Osteoblast (primary cell): ENCODE data around the gene NDUFS1. TPM values are rescaled to one million over a fixed set of nuclear protein-coding genes. Genes with fewer than 3 reads are reported as not detected.

ENCODE experiments used
- DNase-seq: peaks from one replicate; pipeline ENCODE4 v3.0.0; 2011; ENCODE audit warnings: low spot score, mixed read lengths; ENCODE audit not compliant: insufficient read length; ENCODE audit errors: missing footprints
- H2AFZ ChIP-seq: 2 replicates; pipeline ENCODE4 v1.6.0; 2011; ENCODE audit warnings: mild to moderate bottlenecking, low read length
- H3K27ac ChIP-seq: 2 replicates; pipeline ENCODE4 v1.5.1; 2011; ENCODE audit warnings: mild to moderate bottlenecking, low read depth, low read length, moderate library complexity
- H3K27me3 ChIP-seq: 2 replicates; pipeline ENCODE4 v1.6.0; 2012; ENCODE audit warnings: mild to moderate bottlenecking, control low read depth, inconsistent platforms, low read length, moderate library complexity; ENCODE audit not compliant: insufficient read depth
- H3K36me3 ChIP-seq: 2 replicates; pipeline ENCODE4 v1.5.1; 2011; ENCODE audit warnings: mild to moderate bottlenecking, low read length, control low read depth, moderate library complexity; ENCODE audit not compliant: insufficient read depth
- H3K4me1 ChIP-seq: 2 replicates; pipeline ENCODE4 v1.5.1; 2011; ENCODE audit warnings: mild to moderate bottlenecking, low read length, control low read depth, moderate library complexity; ENCODE audit not compliant: insufficient read depth
- H3K4me2 ChIP-seq: 2 replicates; pipeline ENCODE4 v1.6.0; 2011; ENCODE audit warnings: mild to moderate bottlenecking, low read length; ENCODE audit not compliant: insufficient read depth
- H3K4me3 ChIP-seq: fragments of 200-600 bp; sonication (generic); 3 replicates; pipeline ENCODE4 v1.5.1; 2012; ENCODE audit warnings: mild to moderate bottlenecking, low read length, inconsistent platforms; ENCODE audit not compliant: insufficient read depth
- H3K79me2 ChIP-seq: 2 replicates; pipeline ENCODE4 v1.6.0; 2012; ENCODE audit warnings: mild to moderate bottlenecking, low read length, control low read depth, inconsistent platforms; ENCODE audit not compliant: insufficient read depth
- H3K9me3 ChIP-seq: 2 replicates; pipeline ENCODE4 v1.5.1; 2011; ENCODE audit warnings: low read depth, low read length, control low read depth
- H4K20me1 ChIP-seq: 2 replicates; pipeline ENCODE4 v1.6.0; 2012; ENCODE audit warnings: mild to moderate bottlenecking, low read length, control low read depth; ENCODE audit not compliant: insufficient read depth
- CTCF ChIP-seq: IDR thresholded peaks from 2 replicates; pipeline ENCODE4 v1.5.1; 2011; ENCODE audit warnings: mild to moderate bottlenecking, low read depth, low read length, moderate library complexity; ENCODE audit errors: extremely low read depth
- total RNA-seq: library from RNA; depleted of rRNA; stranded (reverse); fragments of >200 nt; gene quantifications from 2 replicates; pipeline ENCODE4 v1.2.3, GENCODE V29; 2012

Gene NDUFS1
- total RNA-seq, 1 donor, result 98.4 TPM

- peaks cover 38% of the 10 kb centered on the region for H3K79me2 ChIP-seq
- no peaks in the 10 kb centered on the region for H4K20me1 ChIP-seq
- TF ChIP-seq CTCF, result no peak
- no peak overlapping the region for H3K4me3 ChIP-seq
- H3K4me2 ChIP-seq, result no peak overlapping the region
- H3K27me3 ChIP-seq, result no peaks in the 10 kb centered on the region
- DNase-seq, result no peak
- peaks cover 3% of the 10 kb centered on the region for H3K36me3 ChIP-seq
- H3K27ac ChIP-seq, result no peak overlapping the region
- H3K4me1 ChIP-seq, result peaks cover 12% of the 10 kb centered on the region
- no peaks in the 10 kb centered on the region for H3K9me3 ChIP-seq
- H2AFZ ChIP-seq, result no peak overlapping the region
Measured at GRCh38 chr2:206088248-206088647, 71.0 kb downstream of the NDUFS1 start.

- H3K27ac ChIP-seq, result peak overlapping the region; percentile 94
- peaks cover 50% of the 10 kb centered on the region for H3K79me2 ChIP-seq
Measured at GRCh38 chr2:206086716-206087350, 72.4 kb downstream of the NDUFS1 start.

GRCh38 chr2:206085742-206086445 lies 73.3 kb downstream of the NDUFS1 start, which contains the start of gene INO80D:
INO80D (minus strand) TSS chr2:206086174; CDS start chr2:206063016, 23,158 bp downstream.
- Histone ChIP-seq H3K79me2 (peaks cover 60% of the 10 kb centered on the region), H3K9me3 (no peaks in the 10 kb centered on the region), H3K4me3 (peak within 1 kb of the TSS; percentile 89), H3K4me1 (peaks cover 10% of the 10 kb centered on the region), H2AFZ (peak within 1 kb of the TSS; percentile 93), H3K36me3 (peaks cover 3% of the 10 kb centered on the region), H3K27ac (peak within 1 kb of the TSS; percentile 94), H3K4me2 (peak within 1 kb of the TSS; percentile 92), H4K20me1 (peaks cover 6% of the 10 kb centered on the region), H3K27me3 (no peaks in the 10 kb centered on the region)
- TF ChIP-seq CTCF, result peak; percentile 51
- DNase-seq, result peak; percentile 92

More at GRCh38 chr2:206086716-206087350, 72.4 kb downstream of the NDUFS1 start:
- Histone ChIP-seq H4K20me1 (peaks cover 2% of the 10 kb centered on the region), H3K4me3 (peak overlapping the region; percentile 89), H3K9me3 (no peaks in the 10 kb centered on the region), H3K4me2 (peak overlapping the region; percentile 80), H3K4me1 (peaks cover 10% of the 10 kb centered on the region), H3K27me3 (no peaks in the 10 kb centered on the region), H3K36me3 (peaks cover 3% of the 10 kb centered on the region), H2AFZ (no peak overlapping the region)
- TF ChIP-seq CTCF, result no peak
- DNase-seq, result peak; percentile 81
